ENCODE data around the gene PIGK. TPM values are rescaled to one million over a fixed set of nuclear protein-coding genes. Genes with fewer than 3 reads are reported as not detected.

PIGK gene
- total RNA-seq, 4 donors from 2014 or later: 15.4 to 21.6 (median 19.9) TPM

- no peak for TF ChIP-seq CTCF (IDR thresholded peaks at IDR 0.05; ENCODE audit: low read depth)
Observed at GRCh38 chr1:77227381-77227780, 8.2 kb upstream of the PIGK start.

GRCh38 chr1:77222496-77222895, 3.3 kb upstream of the PIGK start:
- no peak for TF ChIP-seq CTCF (IDR thresholded peaks at IDR 0.05; ENCODE audit: low read depth)

GRCh38 chr1:77220687-77221463, 1.6 kb upstream of the PIGK start:
- no peak for TF ChIP-seq CTCF (IDR thresholded peaks at IDR 0.05; ENCODE audit: low read depth)

GRCh38 chr1:77218477-77219165, 609 bp downstream of the PIGK start:
- TF ChIP-seq CTCF (IDR thresholded peaks at IDR 0.05; ENCODE audit: low read depth): no peak

- no peak for TF ChIP-seq CTCF (IDR thresholded peaks at IDR 0.05; ENCODE audit: low read depth)
Observed at GRCh38 chr1:77202751-77203150, 16.5 kb downstream of the PIGK start.

GRCh38 chr1:77200806-77201205, 18.4 kb downstream of the PIGK start:
- no peak for TF ChIP-seq CTCF (IDR thresholded peaks at IDR 0.05; ENCODE audit: low read depth)

GRCh38 chr1:77200293-77200692, 18.9 kb downstream of the PIGK start:
- TF ChIP-seq CTCF (IDR thresholded peaks at IDR 0.05; ENCODE audit: low read depth): no peak

Data from subcutaneous adipose tissue (tissue), 4 donors.